ENCODE data around the gene ELOF1.
A peak's percentile ranks its signal among the peaks of the same experiment; 100 is the strongest.

Gene ELOF1

DNA sequence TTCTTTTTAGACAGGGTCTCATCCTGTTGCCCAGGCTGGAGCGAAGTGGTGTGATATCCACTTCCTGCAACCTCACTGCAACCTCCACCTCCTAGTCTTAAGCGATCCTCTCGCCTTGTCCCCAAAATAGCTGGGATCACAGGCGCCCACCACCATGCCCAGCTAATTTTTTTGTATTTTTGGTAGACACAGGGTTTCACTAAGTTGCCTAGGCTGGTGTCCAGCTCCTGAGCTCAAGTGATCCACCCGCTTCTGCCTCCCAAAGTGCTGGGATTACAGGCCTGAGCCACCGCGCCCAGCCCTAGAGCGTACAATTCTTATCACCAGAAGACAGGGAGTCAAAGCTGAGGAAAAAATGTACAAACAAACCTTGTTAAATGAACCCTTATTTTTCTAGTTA lies 4.5 kb upstream of the ELOF1 start:
- no peak for ATAC-seq
- TF ChIP-seq ZNF565 (CRISPR knock-in tag; conservative IDR thresholded peaks at IDR 0.05; ENCODE audit: low read depth) (no peak), ZC3H10 (CRISPR knock-in tag; IDR thresholded peaks at IDR 0.05) (no peak), ZFP3 (CRISPR knock-in tag; IDR thresholded peaks at IDR 0.05) (no peak), SNAI2 (CRISPR knock-in tag; IDR thresholded peaks at IDR 0.05) (no peak), TOX (CRISPR knock-in tag; IDR thresholded peaks at IDR 0.05; ENCODE audit: borderline replicate concordance) (no peak), ARNTL (CRISPR knock-in tag; IDR thresholded peaks at IDR 0.05; ENCODE audit: borderline replicate concordance, low read depth) (no peak), OSR1 (CRISPR knock-in tag; IDR thresholded peaks at IDR 0.05) (no peak), ZFP30 (CRISPR knock-in tag; IDR thresholded peaks at IDR 0.05) (no peak), BACH2 (CRISPR knock-in tag; IDR thresholded peaks at IDR 0.05; ENCODE audit: borderline replicate concordance) (no peak), TCF4 (CRISPR knock-in tag; IDR thresholded peaks at IDR 0.05; ENCODE audit: borderline replicate concordance) (no peak), RARB (CRISPR knock-in tag; IDR thresholded peaks at IDR 0.05) (no peak)

DNA sequence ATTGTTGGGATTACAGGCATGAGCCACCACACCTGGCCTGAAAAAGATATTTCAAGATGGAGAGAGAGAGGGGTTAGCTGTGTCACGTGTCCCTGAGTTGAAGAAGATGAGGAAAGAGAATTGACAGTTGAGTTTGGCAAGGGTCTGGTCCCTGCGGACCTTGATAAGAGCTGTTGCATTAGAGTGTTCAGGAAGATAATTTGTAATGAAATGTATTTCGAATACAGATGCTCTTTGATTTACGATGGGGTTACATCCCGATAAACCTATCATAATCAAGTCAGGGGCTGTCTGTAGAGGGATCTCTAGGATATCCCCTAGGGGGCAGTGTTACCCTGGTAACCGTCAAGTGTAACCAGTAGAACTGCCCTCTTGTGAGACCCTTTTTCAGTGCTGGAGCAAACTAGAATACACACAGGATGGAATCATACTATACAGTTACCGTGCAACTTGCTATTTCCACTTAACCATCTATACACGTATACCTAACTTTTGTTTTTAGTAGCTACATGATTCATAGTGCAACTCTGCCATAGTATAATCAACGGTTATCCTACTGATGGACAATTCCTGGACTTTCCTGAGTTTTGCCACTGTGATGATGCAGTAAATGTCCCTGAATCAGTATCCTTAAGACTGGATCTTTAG lies 1.5 kb upstream of the ELOF1 start:
- TF ChIP-seq PPARA (CRISPR knock-in tag; IDR thresholded peaks at IDR 0.05; ENCODE audit: borderline replicate concordance) = no peak
- peak; percentile 72 for ATAC-seq

DNA sequence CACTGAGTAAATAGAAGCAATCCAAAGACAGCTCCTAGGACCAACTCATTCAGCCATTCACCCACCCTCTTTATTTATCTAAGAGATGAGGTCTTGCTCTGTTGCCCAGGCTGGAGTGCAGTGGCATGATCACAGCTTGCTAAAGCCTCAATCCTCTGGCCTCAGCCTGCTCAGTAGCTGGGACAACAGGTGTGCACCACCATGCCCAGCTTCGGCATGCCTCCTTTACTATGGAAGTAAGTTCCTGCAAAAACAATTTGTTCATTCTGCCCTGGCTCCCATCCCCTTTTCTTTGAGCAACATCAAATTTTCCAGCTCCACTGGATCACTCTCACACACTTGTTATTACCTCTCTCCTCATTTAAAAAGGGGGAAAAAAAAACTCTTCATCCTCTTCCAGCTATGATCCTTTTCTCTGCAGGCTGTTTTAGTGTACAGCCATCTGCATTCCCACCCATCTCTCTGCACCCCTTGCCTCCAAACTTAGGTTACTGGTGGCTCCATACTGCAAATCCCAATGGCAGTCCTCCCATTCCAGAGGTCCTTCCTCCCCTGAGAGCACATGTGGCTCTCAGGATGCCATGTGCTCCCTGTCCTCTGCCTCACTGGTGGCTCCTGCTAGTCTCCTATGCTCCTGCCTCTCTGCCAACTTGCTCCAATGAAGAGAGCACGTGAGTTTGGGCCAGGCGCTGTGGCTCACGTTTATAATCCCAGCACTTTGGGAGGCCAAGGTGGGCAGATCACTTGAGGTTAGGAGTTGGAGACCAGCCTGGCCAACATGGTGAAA lies 2.2 kb downstream of the ELOF1 start:
- no peak for ATAC-seq
- TF ChIP-seq, protein P1, sequence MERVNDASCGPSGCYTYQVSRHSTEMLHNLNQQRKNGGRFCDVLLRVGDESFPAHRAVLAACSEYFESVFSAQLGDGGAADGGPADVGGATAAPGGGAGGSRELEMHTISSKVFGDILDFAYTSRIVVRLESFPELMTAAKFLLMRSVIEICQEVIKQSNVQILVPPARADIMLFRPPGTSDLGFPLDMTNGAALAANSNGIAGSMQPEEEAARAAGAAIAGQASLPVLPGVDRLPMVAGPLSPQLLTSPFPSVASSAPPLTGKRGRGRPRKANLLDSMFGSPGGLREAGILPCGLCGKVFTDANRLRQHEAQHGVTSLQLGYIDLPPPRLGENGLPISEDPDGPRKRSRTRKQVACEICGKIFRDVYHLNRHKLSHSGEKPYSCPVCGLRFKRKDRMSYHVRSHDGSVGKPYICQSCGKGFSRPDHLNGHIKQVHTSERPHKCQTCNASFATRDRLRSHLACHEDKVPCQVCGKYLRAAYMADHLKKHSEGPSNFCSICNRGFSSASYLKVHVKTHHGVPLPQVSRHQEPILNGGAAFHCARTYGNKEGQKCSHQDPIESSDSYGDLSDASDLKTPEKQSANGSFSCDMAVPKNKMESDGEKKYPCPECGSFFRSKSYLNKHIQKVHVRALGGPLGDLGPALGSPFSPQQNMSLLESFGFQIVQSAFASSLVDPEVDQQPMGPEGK (CRISPR knock-in tag; IDR thresholded peaks at IDR 0.05; ENCODE audit: borderline replicate concordance) = no peak
- no peak for TF ChIP-seq TCF4 (CRISPR knock-in tag; IDR thresholded peaks at IDR 0.05; ENCODE audit: borderline replicate concordance)
- TF ChIP-seq, protein P2, sequence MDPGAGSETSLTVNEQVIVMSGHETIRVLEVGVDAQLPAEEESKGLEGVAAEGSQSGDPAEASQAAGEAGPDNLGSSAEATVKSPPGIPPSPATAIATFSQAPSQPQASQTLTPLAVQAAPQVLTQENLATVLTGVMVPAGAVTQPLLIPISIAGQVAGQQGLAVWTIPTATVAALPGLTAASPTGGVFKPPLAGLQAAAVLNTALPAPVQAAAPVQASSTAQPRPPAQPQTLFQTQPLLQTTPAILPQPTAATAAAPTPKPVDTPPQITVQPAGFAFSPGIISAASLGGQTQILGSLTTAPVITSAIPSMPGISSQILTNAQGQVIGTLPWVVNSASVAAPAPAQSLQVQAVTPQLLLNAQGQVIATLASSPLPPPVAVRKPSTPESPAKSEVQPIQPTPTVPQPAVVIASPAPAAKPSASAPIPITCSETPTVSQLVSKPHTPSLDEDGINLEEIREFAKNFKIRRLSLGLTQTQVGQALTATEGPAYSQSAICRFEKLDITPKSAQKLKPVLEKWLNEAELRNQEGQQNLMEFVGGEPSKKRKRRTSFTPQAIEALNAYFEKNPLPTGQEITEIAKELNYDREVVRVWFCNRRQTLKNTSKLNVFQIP (CRISPR knock-in tag; IDR thresholded peaks at IDR 0.05; ENCODE audit: borderline replicate concordance, low read depth) = no peak
- TF ChIP-seq ISL1 (CRISPR knock-in tag; IDR thresholded peaks at IDR 0.05) = no peak
- TF ChIP-seq ZNF8 (CRISPR knock-in tag; IDR thresholded peaks at IDR 0.05) = no peak
- TF ChIP-seq CSDC2 (CRISPR knock-in tag; IDR thresholded peaks at IDR 0.05) = no peak
- no peak for TF ChIP-seq PPARA (CRISPR knock-in tag; IDR thresholded peaks at IDR 0.05; ENCODE audit: borderline replicate concordance)
- TF ChIP-seq BACH2 (CRISPR knock-in tag; IDR thresholded peaks at IDR 0.05; ENCODE audit: borderline replicate concordance) = no peak
- no peak for TF ChIP-seq GLIS3 (CRISPR knock-in tag; IDR thresholded peaks at IDR 0.05)
- TF ChIP-seq, protein P3, sequence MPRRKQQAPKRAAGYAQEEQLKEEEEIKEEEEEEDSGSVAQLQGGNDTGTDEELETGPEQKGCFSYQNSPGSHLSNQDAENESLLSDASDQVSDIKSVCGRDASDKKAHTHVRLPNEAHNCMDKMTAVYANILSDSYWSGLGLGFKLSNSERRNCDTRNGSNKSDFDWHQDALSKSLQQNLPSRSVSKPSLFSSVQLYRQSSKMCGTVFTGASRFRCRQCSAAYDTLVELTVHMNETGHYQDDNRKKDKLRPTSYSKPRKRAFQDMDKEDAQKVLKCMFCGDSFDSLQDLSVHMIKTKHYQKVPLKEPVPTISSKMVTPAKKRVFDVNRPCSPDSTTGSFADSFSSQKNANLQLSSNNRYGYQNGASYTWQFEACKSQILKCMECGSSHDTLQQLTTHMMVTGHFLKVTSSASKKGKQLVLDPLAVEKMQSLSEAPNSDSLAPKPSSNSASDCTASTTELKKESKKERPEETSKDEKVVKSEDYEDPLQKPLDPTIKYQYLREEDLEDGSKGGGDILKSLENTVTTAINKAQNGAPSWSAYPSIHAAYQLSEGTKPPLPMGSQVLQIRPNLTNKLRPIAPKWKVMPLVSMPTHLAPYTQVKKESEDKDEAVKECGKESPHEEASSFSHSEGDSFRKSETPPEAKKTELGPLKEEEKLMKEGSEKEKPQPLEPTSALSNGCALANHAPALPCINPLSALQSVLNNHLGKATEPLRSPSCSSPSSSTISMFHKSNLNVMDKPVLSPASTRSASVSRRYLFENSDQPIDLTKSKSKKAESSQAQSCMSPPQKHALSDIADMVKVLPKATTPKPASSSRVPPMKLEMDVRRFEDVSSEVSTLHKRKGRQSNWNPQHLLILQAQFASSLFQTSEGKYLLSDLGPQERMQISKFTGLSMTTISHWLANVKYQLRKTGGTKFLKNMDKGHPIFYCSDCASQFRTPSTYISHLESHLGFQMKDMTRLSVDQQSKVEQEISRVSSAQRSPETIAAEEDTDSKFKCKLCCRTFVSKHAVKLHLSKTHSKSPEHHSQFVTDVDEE (CRISPR knock-in tag; IDR thresholded peaks at IDR 0.05) = no peak
- TF ChIP-seq, protein P4, sequence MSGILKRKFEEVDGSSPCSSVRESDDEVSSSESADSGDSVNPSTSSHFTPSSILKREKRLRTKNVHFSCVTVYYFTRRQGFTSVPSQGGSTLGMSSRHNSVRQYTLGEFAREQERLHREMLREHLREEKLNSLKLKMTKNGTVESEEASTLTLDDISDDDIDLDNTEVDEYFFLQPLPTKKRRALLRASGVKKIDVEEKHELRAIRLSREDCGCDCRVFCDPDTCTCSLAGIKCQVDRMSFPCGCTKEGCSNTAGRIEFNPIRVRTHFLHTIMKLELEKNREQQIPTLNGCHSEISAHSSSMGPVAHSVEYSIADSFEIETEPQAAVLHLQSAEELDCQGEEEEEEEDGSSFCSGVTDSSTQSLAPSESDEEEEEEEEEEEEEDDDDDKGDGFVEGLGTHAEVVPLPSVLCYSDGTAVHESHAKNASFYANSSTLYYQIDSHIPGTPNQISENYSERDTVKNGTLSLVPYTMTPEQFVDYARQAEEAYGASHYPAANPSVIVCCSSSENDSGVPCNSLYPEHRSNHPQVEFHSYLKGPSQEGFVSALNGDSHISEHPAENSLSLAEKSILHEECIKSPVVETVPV (CRISPR knock-in tag; IDR thresholded peaks at IDR 0.05) = no peak
- no peak for TF ChIP-seq ZFP30 (CRISPR knock-in tag; IDR thresholded peaks at IDR 0.05)
- TF ChIP-seq ZC3H10 (CRISPR knock-in tag; IDR thresholded peaks at IDR 0.05) = no peak
- TF ChIP-seq ZNF565 (CRISPR knock-in tag; conservative IDR thresholded peaks at IDR 0.05; ENCODE audit: low read depth) = no peak
- TF ChIP-seq ZFP3 (CRISPR knock-in tag; IDR thresholded peaks at IDR 0.05) = no peak
- TF ChIP-seq RARB (CRISPR knock-in tag; IDR thresholded peaks at IDR 0.05) = no peak
- TF ChIP-seq TOX (CRISPR knock-in tag; IDR thresholded peaks at IDR 0.05; ENCODE audit: borderline replicate concordance) = no peak
- no peak for TF ChIP-seq OSR1 (CRISPR knock-in tag; IDR thresholded peaks at IDR 0.05)
- TF ChIP-seq, protein P5, sequence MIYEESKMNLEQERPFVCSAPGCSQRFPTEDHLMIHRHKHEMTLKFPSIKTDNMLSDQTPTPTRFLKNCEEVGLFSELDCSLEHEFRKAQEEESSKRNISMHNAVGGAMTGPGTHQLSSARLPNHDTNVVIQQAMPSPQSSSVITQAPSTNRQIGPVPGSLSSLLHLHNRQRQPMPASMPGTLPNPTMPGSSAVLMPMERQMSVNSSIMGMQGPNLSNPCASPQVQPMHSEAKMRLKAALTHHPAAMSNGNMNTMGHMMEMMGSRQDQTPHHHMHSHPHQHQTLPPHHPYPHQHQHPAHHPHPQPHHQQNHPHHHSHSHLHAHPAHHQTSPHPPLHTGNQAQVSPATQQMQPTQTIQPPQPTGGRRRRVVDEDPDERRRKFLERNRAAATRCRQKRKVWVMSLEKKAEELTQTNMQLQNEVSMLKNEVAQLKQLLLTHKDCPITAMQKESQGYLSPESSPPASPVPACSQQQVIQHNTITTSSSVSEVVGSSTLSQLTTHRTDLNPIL (CRISPR knock-in tag; IDR thresholded peaks at IDR 0.05; ENCODE audit: low read depth) = no peak
- TF ChIP-seq ZNF70 (CRISPR knock-in tag; IDR thresholded peaks at IDR 0.05) = no peak

All from SK-N-SH treated with all-trans-retinoic acid at 6 μM for 48 hours (cell line).